ENCODE data around the gene AOC1. TPM values are rescaled to one million over a fixed set of nuclear protein-coding genes. Genes with fewer than 3 reads are reported as not detected.

AOC1 gene
- 0.26 TPM for polyA plus RNA-seq (2013)

DNA sequence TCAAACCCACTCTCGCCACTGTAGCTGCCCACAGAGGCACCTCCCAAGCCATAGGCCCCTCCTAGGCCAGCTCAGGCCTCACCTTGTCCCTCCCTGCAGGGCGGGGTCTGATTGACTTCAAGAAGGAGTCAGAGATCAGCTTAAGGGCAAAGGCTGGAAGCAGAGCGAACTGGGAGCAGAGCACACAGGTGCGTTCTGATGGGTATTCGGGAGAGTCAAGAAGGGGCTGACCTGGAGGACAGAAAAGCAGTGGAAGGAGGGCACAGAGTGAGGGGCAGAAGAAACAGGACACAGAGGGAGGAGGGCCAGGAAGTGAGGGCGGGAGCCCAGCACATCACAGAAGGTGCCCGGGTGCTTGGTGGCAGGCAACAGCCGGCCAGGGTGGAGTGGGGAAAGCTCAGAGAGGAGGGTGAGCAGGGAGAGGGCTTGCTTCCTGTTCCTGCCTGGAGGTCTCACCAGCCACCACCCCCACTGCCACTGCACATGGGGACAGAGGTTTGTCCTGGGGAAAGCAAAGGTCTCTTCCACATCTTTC, at the start of gene AOC1:
AOC1 (plus strand) TSS at position 147 of the 535 bp plus-strand sequence. CDS start 3,954 bp downstream, outside the sequence.
- H3K27ac ChIP-seq (ENCODE audit: insufficient read depth in 1 of 2, low read depth in 1 of 2, low read length in 2 of 2, poor library complexity in 1 of 2, severe bottlenecking in 2 of 2) = no peak within 1 kb of the TSS
- ChIA-PET POLR2A (no interaction called here), CTCF (interaction anchor here (1.0 to 1.3 kb wide), 2 partner anchors 12 to 24 kb away, joined by 3 to 4 read pairs; no protein-coding TSS in a partner anchor)
- peaks cover 0 to 21% (median 18%) of the 10 kb centered on the region in 4 experiments for H3K4me1 ChIP-seq (ENCODE audit: control extremely low read depth in 1 of 4, control insufficient read depth in 4 of 4, insufficient read depth in 4 of 4, low read length in 3 of 4)
- H3K36me3 ChIP-seq (ENCODE audit: control insufficient read depth in 4 of 4, insufficient read depth in 4 of 4, low read length in 3 of 4) = no peaks in the 10 kb centered on the region
- H3K27me3 ChIP-seq (replicated peaks in 2 of 5; ENCODE audit: control insufficient read depth in 4 of 5, insufficient read depth in 5 of 5, low read length in 4 of 5) = peaks cover 0 to 2% (median 0%) of the 10 kb centered on the region in 5 experiments
- no peaks in the 10 kb centered on the region for H3K9me3 ChIP-seq (ENCODE audit: control extremely low read depth in 1 of 5, control insufficient read depth in 4 of 5, insufficient read depth in 2 of 5, low read depth in 1 of 5, low read length in 4 of 5)
- peak within 1 kb of the TSS in 3 of 7 experiments; percentile 0 to 37 (median 35) for H3K4me3 ChIP-seq (ENCODE audit: control insufficient read depth in 1 of 7, extremely low read depth in 1 of 7, insufficient read depth in 4 of 7, low read depth in 2 of 7, low read length in 6 of 7)
- DNase-seq = peak in 2 of 3 donors; percentile 49 to 59
- WGBS (ENCODE audit: insufficient coverage) = 35% methylated on average over 7 of the region's 8 CpGs

DNA sequence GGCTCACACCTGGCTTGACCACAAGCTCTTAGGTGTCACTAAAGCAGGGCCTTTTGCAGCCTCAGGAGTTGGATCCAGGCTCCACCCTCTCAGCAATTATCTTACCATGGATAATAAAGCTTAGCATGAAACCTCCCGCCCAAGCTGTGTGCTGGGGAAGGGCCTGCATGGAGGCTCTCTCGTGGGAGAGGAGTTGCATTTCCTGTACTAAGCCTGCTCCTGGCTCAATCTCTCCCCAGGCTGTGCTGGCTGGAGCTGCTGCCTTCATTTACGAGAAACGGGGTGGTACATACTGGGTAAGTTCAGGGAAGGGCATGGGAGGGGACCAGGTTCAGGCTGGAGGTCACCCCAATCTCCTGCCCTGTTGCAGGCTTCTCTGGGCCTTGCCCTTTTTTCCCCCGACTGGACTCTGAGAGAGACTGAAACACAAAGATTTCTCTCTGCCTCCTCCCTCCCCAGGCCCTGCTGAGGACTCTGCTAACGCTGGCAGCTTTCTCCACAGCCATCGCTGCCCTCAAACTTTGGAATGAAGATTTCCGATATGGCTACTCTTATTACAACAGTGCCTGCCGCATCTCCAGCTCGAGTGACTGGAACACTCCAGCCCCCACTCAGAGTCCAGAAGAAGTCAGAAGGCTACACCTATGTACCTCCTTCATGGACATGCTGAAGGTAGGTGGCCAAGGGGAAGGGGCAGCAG, 49.0 kb upstream of the AOC1 start:
- no peak overlapping the region for H3K27ac ChIP-seq (ENCODE audit: insufficient read depth in 1 of 2, low read depth in 1 of 2, low read length in 2 of 2, poor library complexity in 1 of 2, severe bottlenecking in 2 of 2)
- no peaks in the 10 kb centered on the region for H3K36me3 ChIP-seq (ENCODE audit: control insufficient read depth in 4 of 4, insufficient read depth in 4 of 4, low read length in 3 of 4)
- ChIA-PET POLR2A (no interaction called here), CTCF (no interaction called here)
- no peak overlapping the region for H3K4me3 ChIP-seq (ENCODE audit: control insufficient read depth in 1 of 7, extremely low read depth in 1 of 7, insufficient read depth in 4 of 7, low read depth in 2 of 7, low read length in 6 of 7)
- DNase-seq = no peak
- peaks cover 0 to 14% (median 8%) of the 10 kb centered on the region in 5 experiments for H3K9me3 ChIP-seq (ENCODE audit: control extremely low read depth in 1 of 5, control insufficient read depth in 4 of 5, insufficient read depth in 2 of 5, low read depth in 1 of 5, low read length in 4 of 5)
- peaks cover 0 to 21% (median 16%) of the 10 kb centered on the region in 4 experiments for H3K4me1 ChIP-seq (ENCODE audit: control extremely low read depth in 1 of 4, control insufficient read depth in 4 of 4, insufficient read depth in 4 of 4, low read length in 3 of 4)
- H3K27me3 ChIP-seq (replicated peaks in 2 of 5; ENCODE audit: control insufficient read depth in 4 of 5, insufficient read depth in 5 of 5, low read length in 4 of 5) = peaks cover 5 to 58% (median 24%) of the 10 kb centered on the region in 5 experiments
- WGBS (ENCODE audit: insufficient coverage) = 85% methylated on average over 9 of the region's 10 CpGs

DNA sequence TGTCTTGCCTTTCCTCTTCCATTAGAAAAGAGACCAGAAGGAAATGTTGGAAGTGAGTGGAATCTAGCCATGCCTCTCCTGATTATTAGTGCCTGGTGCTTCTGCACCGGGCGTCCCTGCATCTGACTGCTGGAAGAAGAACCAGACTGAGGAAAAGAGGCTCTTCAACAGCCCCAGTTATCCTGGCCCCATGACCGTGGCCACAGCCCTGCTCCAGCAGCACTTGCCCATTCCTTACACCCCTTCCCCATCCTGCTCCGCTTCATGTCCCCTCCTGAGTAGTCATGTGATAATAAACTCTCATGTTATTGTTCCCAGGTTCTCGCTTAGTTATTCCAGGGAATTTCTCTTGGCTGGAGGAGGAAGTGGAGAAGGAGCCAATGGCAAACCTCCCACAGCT, 47.5 kb upstream of the AOC1 start:
- ChIA-PET POLR2A (no interaction called here), CTCF (no interaction called here)
- no peaks in the 10 kb centered on the region for H3K36me3 ChIP-seq (ENCODE audit: control insufficient read depth in 4 of 4, insufficient read depth in 4 of 4, low read length in 3 of 4)
- no peak overlapping the region for H3K4me3 ChIP-seq (ENCODE audit: control insufficient read depth in 1 of 7, extremely low read depth in 1 of 7, insufficient read depth in 4 of 7, low read depth in 2 of 7, low read length in 6 of 7)
- 100% methylated on average over 1 of the region's 5 CpGs for WGBS (ENCODE audit: insufficient coverage)
- H3K9me3 ChIP-seq (ENCODE audit: control extremely low read depth in 1 of 5, control insufficient read depth in 4 of 5, insufficient read depth in 2 of 5, low read depth in 1 of 5, low read length in 4 of 5) = peaks cover 0 to 14% (median 8%) of the 10 kb centered on the region in 5 experiments
- no peak for DNase-seq
- H3K27ac ChIP-seq (ENCODE audit: insufficient read depth in 1 of 2, low read depth in 1 of 2, low read length in 2 of 2, poor library complexity in 1 of 2, severe bottlenecking in 2 of 2) = no peak overlapping the region
- H3K4me1 ChIP-seq (ENCODE audit: control extremely low read depth in 1 of 4, control insufficient read depth in 4 of 4, insufficient read depth in 4 of 4, low read length in 3 of 4) = peaks cover 0 to 19% (median 15%) of the 10 kb centered on the region in 4 experiments
- peaks cover 0 to 43% (median 18%) of the 10 kb centered on the region in 5 experiments for H3K27me3 ChIP-seq (replicated peaks in 2 of 5; ENCODE audit: control insufficient read depth in 4 of 5, insufficient read depth in 5 of 5, low read length in 4 of 5)

DNA sequence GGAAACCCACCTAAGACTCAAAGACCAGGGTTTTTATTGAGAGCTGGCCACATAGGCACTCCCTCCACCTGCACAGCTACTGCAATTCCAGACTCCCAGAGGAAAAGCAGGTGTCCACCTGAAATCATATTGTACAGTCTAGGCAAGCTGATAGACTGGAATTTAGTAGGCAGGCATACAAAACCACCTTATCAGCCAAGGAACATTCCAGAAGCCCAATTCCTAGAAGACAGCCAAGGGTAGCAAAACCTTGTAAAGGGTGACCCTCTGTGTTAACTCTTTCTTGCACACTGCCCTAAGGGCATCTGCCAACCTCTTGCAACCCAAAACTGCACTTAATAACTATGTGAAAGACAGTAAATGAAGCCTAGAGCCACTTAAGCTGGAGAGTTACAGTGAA, 46.5 kb upstream of the AOC1 start:
- Histone ChIP-seq H3K9me3 (ENCODE audit: control extremely low read depth in 1 of 5, control insufficient read depth in 4 of 5, insufficient read depth in 2 of 5, low read depth in 1 of 5, low read length in 4 of 5) (peaks cover 0 to 14% (median 8%) of the 10 kb centered on the region in 5 experiments), H3K27ac (ENCODE audit: insufficient read depth in 1 of 2, low read depth in 1 of 2, low read length in 2 of 2, poor library complexity in 1 of 2, severe bottlenecking in 2 of 2) (no peak overlapping the region), H3K4me3 (ENCODE audit: control insufficient read depth in 1 of 7, extremely low read depth in 1 of 7, insufficient read depth in 4 of 7, low read depth in 2 of 7, low read length in 6 of 7) (no peak overlapping the region), H3K4me1 (ENCODE audit: control extremely low read depth in 1 of 4, control insufficient read depth in 4 of 4, insufficient read depth in 4 of 4, low read length in 3 of 4) (peaks cover 0 to 9% (median 6%) of the 10 kb centered on the region in 4 experiments), H3K27me3 (replicated peaks in 2 of 5; ENCODE audit: control insufficient read depth in 4 of 5, insufficient read depth in 5 of 5, low read length in 4 of 5) (peaks cover 0 to 33% (median 16%) of the 10 kb centered on the region in 5 experiments), H3K36me3 (ENCODE audit: control insufficient read depth in 4 of 4, insufficient read depth in 4 of 4, low read length in 3 of 4) (no peaks in the 10 kb centered on the region)
- CTCF ChIA-PET = no interaction called here
- POLR2A ChIA-PET = no interaction called here
- DNase-seq = no peak

DNA sequence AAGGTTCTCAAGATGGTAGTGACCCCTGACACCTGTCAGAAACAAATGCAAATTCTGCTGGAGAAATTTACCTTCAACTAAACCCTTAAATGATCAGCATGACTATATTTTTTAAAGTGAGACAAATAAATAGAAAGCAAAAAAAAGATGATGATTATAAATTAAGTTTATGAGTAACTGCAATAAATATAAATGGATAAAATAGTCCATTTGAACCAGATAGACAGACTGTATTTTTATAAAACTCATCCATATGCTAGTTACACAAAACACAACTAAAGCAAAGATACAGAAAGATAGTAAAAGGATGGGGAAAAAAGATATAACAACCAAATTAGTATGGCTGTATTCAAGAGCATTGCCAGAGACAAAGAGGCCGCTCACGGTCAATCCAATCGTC, 45.9 kb upstream of the AOC1 start:
- CTCF ChIA-PET = no interaction called here
- no peak overlapping the region for H3K4me3 ChIP-seq (ENCODE audit: control insufficient read depth in 1 of 7, extremely low read depth in 1 of 7, insufficient read depth in 4 of 7, low read depth in 2 of 7, low read length in 6 of 7)
- no peak for DNase-seq
- H3K27ac ChIP-seq (ENCODE audit: insufficient read depth in 1 of 2, low read depth in 1 of 2, low read length in 2 of 2, poor library complexity in 1 of 2, severe bottlenecking in 2 of 2) = no peak overlapping the region
- peaks cover 0 to 27% (median 13%) of the 10 kb centered on the region in 5 experiments for H3K27me3 ChIP-seq (replicated peaks in 2 of 5; ENCODE audit: control insufficient read depth in 4 of 5, insufficient read depth in 5 of 5, low read length in 4 of 5)
- no CpG with 5 or more reads among the region's 3 CpGs for WGBS (ENCODE audit: insufficient coverage)
- no peaks in the 10 kb centered on the region for H3K36me3 ChIP-seq (ENCODE audit: control insufficient read depth in 4 of 4, insufficient read depth in 4 of 4, low read length in 3 of 4)
- H3K9me3 ChIP-seq (ENCODE audit: control extremely low read depth in 1 of 5, control insufficient read depth in 4 of 5, insufficient read depth in 2 of 5, low read depth in 1 of 5, low read length in 4 of 5) = peaks cover 0 to 14% (median 8%) of the 10 kb centered on the region in 5 experiments
- peaks cover 0 to 3% (median under 1%) of the 10 kb centered on the region in 4 experiments for H3K4me1 ChIP-seq (ENCODE audit: control extremely low read depth in 1 of 4, control insufficient read depth in 4 of 4, insufficient read depth in 4 of 4, low read length in 3 of 4)
- POLR2A ChIA-PET = no interaction called here

DNA sequence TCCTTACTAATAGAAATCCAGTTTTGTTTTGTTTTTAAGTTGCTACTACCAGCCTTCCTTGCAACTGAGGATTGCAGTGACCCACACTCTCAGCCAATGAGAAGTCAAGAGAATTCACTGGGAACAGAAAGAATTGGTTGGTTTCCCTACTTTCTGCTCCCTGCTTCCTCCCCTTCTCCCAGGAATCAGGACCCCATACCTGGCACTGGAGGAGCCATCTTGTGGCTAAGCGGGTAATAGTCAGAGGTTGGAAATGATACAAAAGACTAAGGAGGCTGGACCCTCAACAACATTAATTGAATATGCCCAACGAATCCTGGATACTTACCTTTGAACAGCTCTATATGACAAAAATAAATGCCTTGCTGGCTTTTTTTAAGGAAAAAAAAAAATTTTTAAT, 45.5 kb upstream of the AOC1 start:
- H3K9me3 ChIP-seq (ENCODE audit: control extremely low read depth in 1 of 5, control insufficient read depth in 4 of 5, insufficient read depth in 2 of 5, low read depth in 1 of 5, low read length in 4 of 5) = peaks cover 0 to 14% (median 8%) of the 10 kb centered on the region in 5 experiments
- H3K36me3 ChIP-seq (ENCODE audit: control insufficient read depth in 4 of 4, insufficient read depth in 4 of 4, low read length in 3 of 4) = no peaks in the 10 kb centered on the region
- no peaks in the 10 kb centered on the region for H3K4me1 ChIP-seq (ENCODE audit: control extremely low read depth in 1 of 4, control insufficient read depth in 4 of 4, insufficient read depth in 4 of 4, low read length in 3 of 4)
- no peak for DNase-seq
- H3K27ac ChIP-seq (ENCODE audit: insufficient read depth in 1 of 2, low read depth in 1 of 2, low read length in 2 of 2, poor library complexity in 1 of 2, severe bottlenecking in 2 of 2) = no peak overlapping the region
- whole genome bisulfite sequencing (ENCODE audit: insufficient coverage) = no CpG with 5 or more reads among the region's 2 CpGs
- ChIA-PET POLR2A (no interaction called here), CTCF (no interaction called here)
- H3K27me3 ChIP-seq (replicated peaks in 2 of 5; ENCODE audit: control insufficient read depth in 4 of 5, insufficient read depth in 5 of 5, low read length in 4 of 5) = peaks cover 0 to 23% (median 10%) of the 10 kb centered on the region in 5 experiments
- no peak overlapping the region for H3K4me3 ChIP-seq (ENCODE audit: control insufficient read depth in 1 of 7, extremely low read depth in 1 of 7, insufficient read depth in 4 of 7, low read depth in 2 of 7, low read length in 6 of 7)

Data from common myeloid progenitor, CD34-positive (primary cell).